GM18909 (cell line): ENCODE results near the gene PAIP2.
A peak's percentile ranks its signal among the peaks of the same experiment; 100 is the strongest.
"Not testable (repeated sequence)": the region's sequence is repeated elsewhere in the genome, so short reads cannot be mapped to it uniquely, and the experiment has no call there.

Source experiments
- ATAC-seq: cut with Tn5 transposase; IDR thresholded peaks from one replicate; pipeline ENCODE4 v1.9.1; 2021; ENCODE audit warnings: mild to moderate bottlenecking; ENCODE audit not compliant: unreplicated experiment, poor library complexity

PAIP2 gene

GRCh38 chr5:139341689-139342422, at the start of gene PAIP2:
PAIP2 (plus strand) TSS chr5:139341854; CDS start chr5:139363785, 21,931 bp downstream.
- peak; percentile 91 for ATAC-seq

- no peak for ATAC-seq
Observed at GRCh38 chr5:139293202-139293506, 48.5 kb upstream of the PAIP2 start.

GRCh38 chr5:139293507-139294373, 47.9 kb upstream of the PAIP2 start, which contains the start of gene MATR3:
MATR3 (plus strand) TSS chr5:139293740; CDS start chr5:139307416, 13,676 bp downstream.
- peak; percentile 82 for ATAC-seq

GRCh38 chr5:139294374-139295165, 47.1 kb upstream of the PAIP2 start:
- ATAC-seq = peak; percentile 37

GRCh38 chr5:139295346-139296057, 46.2 kb upstream of the PAIP2 start:
- ATAC-seq = no peak

- no peak for ATAC-seq
Observed at GRCh38 chr5:139296198-139296597, 45.5 kb upstream of the PAIP2 start.

GRCh38 chr5:139296862-139297326, 44.8 kb upstream of the PAIP2 start:
- no peak for ATAC-seq

- ATAC-seq = no peak
Observed at GRCh38 chr5:139297439-139298133, 44.1 kb upstream of the PAIP2 start.

- ATAC-seq = no peak
Observed at GRCh38 chr5:139298242-139298641, 43.4 kb upstream of the PAIP2 start.

GRCh38 chr5:139299486-139299885, 42.2 kb upstream of the PAIP2 start:
- ATAC-seq = no peak

- ATAC-seq = no peak
Observed at GRCh38 chr5:139301808-139302499, 39.7 kb upstream of the PAIP2 start.

GRCh38 chr5:139304391-139305324, 37.0 kb upstream of the PAIP2 start:
- ATAC-seq = no peak

GRCh38 chr5:139306197-139306596, 35.5 kb upstream of the PAIP2 start:
- ATAC-seq = no peak

- ATAC-seq = no peak
Observed at GRCh38 chr5:139306628-139307379, 34.9 kb upstream of the PAIP2 start.

GRCh38 chr5:139308797-139309196, 32.9 kb upstream of the PAIP2 start:
- no peak for ATAC-seq

GRCh38 chr5:139310715-139311186, 30.9 kb upstream of the PAIP2 start:
- ATAC-seq = not testable (repeated sequence)

- no peak for ATAC-seq
Observed at GRCh38 chr5:139312075-139312474, 29.6 kb upstream of the PAIP2 start.
